Measurements from ENCODE around the gene CYBB. TPM values are rescaled to one million over a fixed set of nuclear protein-coding genes. Genes with fewer than 3 reads are reported as not detected.

CYBB gene
- total RNA-seq, 4 donors from 2014 or later = 4.0 to 40.3 (median 19.6) TPM

DNA sequence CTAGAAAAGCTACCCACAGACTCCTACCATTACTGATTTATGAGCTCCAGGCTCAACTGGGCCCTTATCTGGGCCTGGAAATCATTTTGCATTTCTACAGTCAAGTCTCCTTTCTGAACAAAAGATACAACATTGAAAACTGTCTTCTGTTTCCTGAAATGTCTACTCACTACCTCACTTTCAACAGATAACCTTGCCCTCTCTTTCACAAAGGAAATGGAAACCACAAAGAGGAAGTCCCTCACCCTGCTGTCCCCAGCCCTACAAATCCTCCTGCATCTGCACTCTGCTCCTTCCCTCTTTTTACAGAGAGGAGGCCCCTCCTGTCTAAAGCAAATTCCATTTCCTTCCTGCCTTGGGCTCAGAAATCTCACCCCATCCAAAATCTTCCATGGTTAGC lies 24.8 kb upstream of the CYBB start:
- TF ChIP-seq POLR2AphosphoS5 (IDR thresholded peaks at IDR 0.05) = no peak
- no peak for TF ChIP-seq CTCF (IDR thresholded peaks at IDR 0.05)
- TF ChIP-seq EP300 (IDR thresholded peaks at IDR 0.05) = no peak
- TF ChIP-seq POLR2A (IDR thresholded peaks at IDR 0.05) = no peak
- Histone ChIP-seq H3K4me3 (no peak overlapping the region), H3K27me3 (no peaks in the 10 kb centered on the region), H3K9me3 (no peaks in the 10 kb centered on the region), H3K4me1 (no peaks in the 10 kb centered on the region), H3K27ac (no peak overlapping the region), H3K36me3 (no peaks in the 10 kb centered on the region)
- peak; percentile 50 for ATAC-seq

DNA sequence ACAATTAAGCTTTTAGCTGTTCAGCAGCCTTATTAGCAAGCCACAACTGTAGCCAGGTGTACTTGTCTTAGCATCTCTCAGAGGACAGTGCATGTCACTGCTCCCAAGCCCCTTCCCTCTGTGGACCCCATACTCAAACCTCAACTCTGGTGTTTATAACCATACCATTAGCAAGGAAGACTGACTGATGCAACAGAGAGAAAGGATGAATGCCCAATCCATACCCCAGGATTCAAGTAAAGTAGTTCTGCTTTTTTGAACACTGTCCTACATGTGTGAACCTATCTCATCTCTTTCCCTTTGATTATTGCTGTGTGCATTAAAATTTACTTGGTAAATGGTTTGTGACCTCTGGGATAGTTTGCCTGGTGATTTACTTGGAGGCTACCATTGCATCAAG lies 22.8 kb upstream of the CYBB start:
- ATAC-seq = no peak
- no peaks in the 10 kb centered on the region for H3K27me3 ChIP-seq
- H3K36me3 ChIP-seq = no peaks in the 10 kb centered on the region
- H3K4me1 ChIP-seq = no peaks in the 10 kb centered on the region
- TF ChIP-seq EP300 (IDR thresholded peaks at IDR 0.05) (no peak), POLR2A (IDR thresholded peaks at IDR 0.05) (no peak), POLR2AphosphoS5 (IDR thresholded peaks at IDR 0.05) (no peak), CTCF (IDR thresholded peaks at IDR 0.05) (no peak)
- no peak overlapping the region for H3K27ac ChIP-seq
- H3K4me3 ChIP-seq = no peak overlapping the region
- no peaks in the 10 kb centered on the region for H3K9me3 ChIP-seq

DNA sequence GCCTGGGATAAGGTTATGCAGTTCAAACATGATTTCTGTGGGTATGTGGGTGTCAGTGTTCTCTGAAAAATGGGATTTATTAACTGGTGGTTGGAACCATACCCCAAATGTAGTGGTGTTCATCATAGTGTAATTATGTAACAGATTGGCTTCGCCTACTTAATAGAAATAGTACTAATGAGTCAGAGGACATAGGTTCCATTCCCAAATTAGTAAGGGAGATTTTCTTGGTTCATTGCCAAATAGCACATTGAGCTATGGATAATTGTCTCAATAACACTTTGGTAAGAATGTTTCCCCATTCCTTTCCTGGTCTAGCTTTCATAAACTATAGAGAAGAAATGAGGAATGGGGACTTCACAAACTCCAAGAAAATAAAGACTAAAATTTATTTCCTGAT lies 20.5 kb upstream of the CYBB start:
- TF ChIP-seq POLR2AphosphoS5 (IDR thresholded peaks at IDR 0.05) = no peak
- no peak for TF ChIP-seq EP300 (IDR thresholded peaks at IDR 0.05)
- TF ChIP-seq POLR2A (IDR thresholded peaks at IDR 0.05) = no peak
- no peak for TF ChIP-seq CTCF (IDR thresholded peaks at IDR 0.05)
- Histone ChIP-seq H3K27ac (no peak overlapping the region), H3K4me3 (no peak overlapping the region), H3K4me1 (no peaks in the 10 kb centered on the region), H3K9me3 (no peaks in the 10 kb centered on the region), H3K27me3 (no peaks in the 10 kb centered on the region), H3K36me3 (no peaks in the 10 kb centered on the region)
- 90% methylated on average over 1 of the region's 1 CpG; no CpG with 5 or more reads in 1 of the 2 donors for WGBS, 2 donors (ENCODE audit: low coverage in 1 of 2)
- no peak for ATAC-seq

DNA sequence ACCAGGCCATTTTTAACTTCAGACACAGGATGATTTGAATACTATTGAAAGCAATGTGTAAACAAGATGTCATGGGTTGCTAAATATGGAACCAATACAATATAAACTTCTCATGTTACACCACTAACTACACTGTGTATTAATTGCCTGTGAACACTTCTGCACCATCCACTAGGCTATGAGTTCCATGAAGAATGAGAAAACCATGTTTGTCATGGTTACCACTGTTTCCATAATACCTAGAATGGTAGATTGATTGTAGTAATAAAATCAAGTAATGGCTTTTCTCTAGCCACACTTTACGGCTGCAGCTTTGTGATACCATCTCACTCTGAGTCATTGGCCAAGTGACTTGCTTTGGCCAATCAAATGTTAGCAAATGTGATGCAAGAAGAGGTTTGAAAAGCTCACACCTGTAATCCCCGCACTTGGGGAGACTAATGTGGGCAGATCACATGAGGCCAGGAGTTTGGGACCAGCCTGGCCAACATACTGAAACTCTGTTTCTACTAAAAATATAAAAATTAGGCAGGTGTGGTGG lies 19.9 kb upstream of the CYBB start:
- no peak for ATAC-seq
- 63 to 72% methylated on average over 1 to 2 of the region's 2 CpGs for WGBS, 2 donors (ENCODE audit: low coverage in 1 of 2)
- no peak overlapping the region for H3K27ac ChIP-seq
- H3K27me3 ChIP-seq = no peaks in the 10 kb centered on the region
- no peak overlapping the region for H3K4me3 ChIP-seq
- H3K4me1 ChIP-seq = no peaks in the 10 kb centered on the region
- H3K9me3 ChIP-seq = no peaks in the 10 kb centered on the region
- no peaks in the 10 kb centered on the region for H3K36me3 ChIP-seq
- no peak for TF ChIP-seq POLR2A (IDR thresholded peaks at IDR 0.05)
- TF ChIP-seq POLR2AphosphoS5 (IDR thresholded peaks at IDR 0.05) = no peak
- no peak for TF ChIP-seq EP300 (IDR thresholded peaks at IDR 0.05)
- no peak for TF ChIP-seq CTCF (IDR thresholded peaks at IDR 0.05)

GRCh38 chrX:37763400-37763799 lies 16.5 kb upstream of the CYBB start:
- ATAC-seq = no peak
- TF ChIP-seq POLR2AphosphoS5 (IDR thresholded peaks at IDR 0.05) = no peak
- TF ChIP-seq CTCF (IDR thresholded peaks at IDR 0.05) = no peak
- TF ChIP-seq POLR2A (IDR thresholded peaks at IDR 0.05) = no peak
- TF ChIP-seq EP300 (IDR thresholded peaks at IDR 0.05) = no peak
- Histone ChIP-seq H3K4me3 (no peak overlapping the region), H3K4me1 (no peaks in the 10 kb centered on the region), H3K9me3 (no peaks in the 10 kb centered on the region), H3K27ac (no peak overlapping the region), H3K36me3 (no peaks in the 10 kb centered on the region), H3K27me3 (no peaks in the 10 kb centered on the region)
